ENCODE results near the gene CLDN18. TPM values are rescaled to one million over a fixed set of nuclear protein-coding genes. Genes with fewer than 3 reads are reported as not detected.

CLDN18 gene
- total RNA-seq, 1 experiment from 2014 or later = 0.08 TPM

- no TSS peak for BruUV-seq (replicated peaks)
- CTCF ChIA-PET = no interaction called here
- TF ChIP-seq SIN3A (IDR thresholded peaks at IDR 0.05; ENCODE audit: borderline replicate concordance, insufficient read depth, low read depth, low read length) (no peak), POLR2AphosphoS5 (IDR thresholded peaks at IDR 0.05; ENCODE audit: low read depth, low read length) (no peak), TCF7L2 (IDR thresholded peaks at IDR 0.05; ENCODE audit: low read depth, low read length) (no peak)
- TF ChIP-seq, protein P1, sequence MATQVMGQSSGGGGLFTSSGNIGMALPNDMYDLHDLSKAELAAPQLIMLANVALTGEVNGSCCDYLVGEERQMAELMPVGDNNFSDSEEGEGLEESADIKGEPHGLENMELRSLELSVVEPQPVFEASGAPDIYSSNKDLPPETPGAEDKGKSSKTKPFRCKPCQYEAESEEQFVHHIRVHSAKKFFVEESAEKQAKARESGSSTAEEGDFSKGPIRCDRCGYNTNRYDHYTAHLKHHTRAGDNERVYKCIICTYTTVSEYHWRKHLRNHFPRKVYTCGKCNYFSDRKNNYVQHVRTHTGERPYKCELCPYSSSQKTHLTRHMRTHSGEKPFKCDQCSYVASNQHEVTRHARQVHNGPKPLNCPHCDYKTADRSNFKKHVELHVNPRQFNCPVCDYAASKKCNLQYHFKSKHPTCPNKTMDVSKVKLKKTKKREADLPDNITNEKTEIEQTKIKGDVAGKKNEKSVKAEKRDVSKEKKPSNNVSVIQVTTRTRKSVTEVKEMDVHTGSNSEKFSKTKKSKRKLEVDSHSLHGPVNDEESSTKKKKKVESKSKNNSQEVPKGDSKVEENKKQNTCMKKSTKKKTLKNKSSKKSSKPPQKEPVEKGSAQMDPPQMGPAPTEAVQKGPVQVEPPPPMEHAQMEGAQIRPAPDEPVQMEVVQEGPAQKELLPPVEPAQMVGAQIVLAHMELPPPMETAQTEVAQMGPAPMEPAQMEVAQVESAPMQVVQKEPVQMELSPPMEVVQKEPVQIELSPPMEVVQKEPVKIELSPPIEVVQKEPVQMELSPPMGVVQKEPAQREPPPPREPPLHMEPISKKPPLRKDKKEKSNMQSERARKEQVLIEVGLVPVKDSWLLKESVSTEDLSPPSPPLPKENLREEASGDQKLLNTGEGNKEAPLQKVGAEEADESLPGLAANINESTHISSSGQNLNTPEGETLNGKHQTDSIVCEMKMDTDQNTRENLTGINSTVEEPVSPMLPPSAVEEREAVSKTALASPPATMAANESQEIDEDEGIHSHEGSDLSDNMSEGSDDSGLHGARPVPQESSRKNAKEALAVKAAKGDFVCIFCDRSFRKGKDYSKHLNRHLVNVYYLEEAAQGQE (IDR thresholded peaks at IDR 0.05; ENCODE audit: insufficient read depth in 1 of 2, low read depth in 2 of 2, low read length in 1 of 2) = no peak
- TF ChIP-seq, protein P2, sequence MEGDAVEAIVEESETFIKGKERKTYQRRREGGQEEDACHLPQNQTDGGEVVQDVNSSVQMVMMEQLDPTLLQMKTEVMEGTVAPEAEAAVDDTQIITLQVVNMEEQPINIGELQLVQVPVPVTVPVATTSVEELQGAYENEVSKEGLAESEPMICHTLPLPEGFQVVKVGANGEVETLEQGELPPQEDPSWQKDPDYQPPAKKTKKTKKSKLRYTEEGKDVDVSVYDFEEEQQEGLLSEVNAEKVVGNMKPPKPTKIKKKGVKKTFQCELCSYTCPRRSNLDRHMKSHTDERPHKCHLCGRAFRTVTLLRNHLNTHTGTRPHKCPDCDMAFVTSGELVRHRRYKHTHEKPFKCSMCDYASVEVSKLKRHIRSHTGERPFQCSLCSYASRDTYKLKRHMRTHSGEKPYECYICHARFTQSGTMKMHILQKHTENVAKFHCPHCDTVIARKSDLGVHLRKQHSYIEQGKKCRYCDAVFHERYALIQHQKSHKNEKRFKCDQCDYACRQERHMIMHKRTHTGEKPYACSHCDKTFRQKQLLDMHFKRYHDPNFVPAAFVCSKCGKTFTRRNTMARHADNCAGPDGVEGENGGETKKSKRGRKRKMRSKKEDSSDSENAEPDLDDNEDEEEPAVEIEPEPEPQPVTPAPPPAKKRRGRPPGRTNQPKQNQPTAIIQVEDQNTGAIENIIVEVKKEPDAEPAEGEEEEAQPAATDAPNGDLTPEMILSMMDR (IDR thresholded peaks at IDR 0.05) = no peak
- intact Hi-C loops (cut with micrococcal nuclease; ENCODE audit: unreplicated experiment) = no loop called here
- H3K27ac ChIP-seq (ENCODE audit: low read length) = no peak overlapping the region
- no peaks in the 10 kb centered on the region for H3K36me3 ChIP-seq (ENCODE audit: control insufficient read depth, insufficient read depth, low read length)
- H3K27me3 ChIP-seq (ENCODE audit: control insufficient read depth, insufficient read depth, low read length) = peaks cover 5% of the 10 kb centered on the region
- in situ Hi-C loops (cut with HindIII; ENCODE audit: low pct_unique_long_range_greater_than_20kb, low sequenced_read_pairs) = no loop called here
- ATAC-seq (no peak), DNase-seq (ENCODE audit: low read depth, low spot score) (no peak)
- POLR2A ChIA-PET = no interaction called here
- no peaks in the 10 kb centered on the region for H3K4me1 ChIP-seq (ENCODE audit: control insufficient read depth, insufficient read depth, low read length)
- no peak overlapping the region for H3K4me3 ChIP-seq (ENCODE audit: low read depth in 2 of 2, low read length in 2 of 2)
- H3K9me3 ChIP-seq (ENCODE audit: control insufficient read depth, insufficient read depth, low read depth, low read length) = no peaks in the 10 kb centered on the region
These were observed 37.0 kb downstream of the CLDN18 start for GRCh38 chr3:138046955-138047354.

DNA sequence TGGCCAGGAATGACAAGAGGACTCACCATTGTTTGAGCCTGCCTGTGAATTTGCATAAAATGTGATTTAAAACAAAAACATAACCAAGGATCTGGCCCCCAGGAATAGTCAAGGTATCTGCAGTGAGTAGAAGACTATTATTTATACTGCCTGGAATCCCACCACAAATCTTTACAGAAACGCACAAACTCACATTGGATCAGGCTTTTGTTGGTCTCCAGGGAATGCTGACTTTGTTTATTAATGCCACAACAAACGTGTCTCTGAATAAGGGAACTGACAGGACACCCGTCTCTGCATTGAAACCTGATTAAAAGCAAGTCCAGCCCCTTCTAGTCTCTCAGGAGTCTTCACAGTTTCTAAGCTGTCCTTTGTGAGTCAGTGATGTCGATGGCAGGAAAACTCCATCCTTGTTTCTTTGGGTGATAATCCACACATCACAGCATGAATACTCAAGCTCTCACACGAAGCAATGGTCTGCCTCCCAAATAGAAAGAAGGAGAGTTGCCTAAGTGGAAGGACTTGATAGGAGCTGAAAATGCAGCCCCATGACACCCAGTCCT lies 37.7 kb downstream of the CLDN18 start:
- DNase-seq (ENCODE audit: low read depth, low spot score) = no peak
- Histone ChIP-seq H3K36me3 (ENCODE audit: control insufficient read depth, insufficient read depth, low read length) (no peaks in the 10 kb centered on the region), H3K9me3 (ENCODE audit: control insufficient read depth, insufficient read depth, low read depth, low read length) (no peaks in the 10 kb centered on the region), H3K27me3 (ENCODE audit: control insufficient read depth, insufficient read depth, low read length) (peaks cover 5% of the 10 kb centered on the region), H3K4me1 (ENCODE audit: control insufficient read depth, insufficient read depth, low read length) (no peaks in the 10 kb centered on the region), H3K27ac (ENCODE audit: low read length) (no peak overlapping the region), H3K4me3 (ENCODE audit: low read depth in 2 of 2, low read length in 2 of 2) (no peak overlapping the region)
- BruUV-seq (replicated peaks) = no TSS peak
- in situ Hi-C loops (cut with HindIII; ENCODE audit: low pct_unique_long_range_greater_than_20kb, low sequenced_read_pairs) = no loop called here
- no peak for ATAC-seq
- intact Hi-C loops (cut with micrococcal nuclease; ENCODE audit: unreplicated experiment) = no loop called here
- CTCF ChIA-PET = no interaction called here
- POLR2A ChIA-PET = no interaction called here
- TF ChIP-seq TCF7L2 (IDR thresholded peaks at IDR 0.05; ENCODE audit: low read depth, low read length) (no peak), POLR2AphosphoS5 (IDR thresholded peaks at IDR 0.05; ENCODE audit: low read depth, low read length) (no peak), SIN3A (IDR thresholded peaks at IDR 0.05; ENCODE audit: borderline replicate concordance, insufficient read depth, low read depth, low read length) (no peak)
- TF ChIP-seq, protein P2 (IDR thresholded peaks at IDR 0.05) = no peak
- TF ChIP-seq, protein P1 (IDR thresholded peaks at IDR 0.05; ENCODE audit: insufficient read depth in 1 of 2, low read depth in 2 of 2, low read length in 1 of 2) = no peak
